Natural killer cell treated with Interleukin-12 subunit alpha and Interleukin-12 subunit beta and Interleukin-15 and Interleukin-18, amount 100 ng/mL, for 72 hours (primary cell): ENCODE data around the gene ATP13A3. TPM values are rescaled to one million over a fixed set of nuclear protein-coding genes. Genes with fewer than 3 reads are reported as not detected.
"Not testable (repeated sequence)": the region's sequence is repeated elsewhere in the genome, so short reads cannot be mapped to it uniquely, and the experiment has no call there.

ENCODE experiments used
- ATAC-seq, 2 donors: fragments of 150-1000 bp; cut with Tn5 transposase in 1 of 2; sonication (Bioruptor Pico), chemical (Tn5 transposase) in 1 of 2; 2 replicates each; pipeline ENCODE4 v1.10.0; 2021
- DNase-seq: peaks from one replicate; pipeline ENCODE4 v3.0.0; 2022; ENCODE audit warnings: low spot score
- H3K27ac Mint-ChIP-seq, 2 donors: 1 replicate in 1 of 2; 2 replicates in 1 of 2; pipeline ENCODE4 v1.8.0; 2022; ENCODE audit warnings: mixed read lengths in 2 of 2, mild to moderate bottlenecking in 1 of 2, moderate library complexity in 1 of 2
- H3K27me3 Mint-ChIP-seq, 2 donors: 1 replicate in 1 of 2; 2 replicates in 1 of 2; pipeline ENCODE4 v1.8.0; 2022; ENCODE audit warnings: mixed read lengths in 2 of 2
- H3K36me3 Mint-ChIP-seq: one replicate; pipeline ENCODE4 v1.8.0; 2022; ENCODE audit warnings: mixed read lengths
- H3K4me1 Mint-ChIP-seq, 2 donors: 1 replicate in 1 of 2; 2 replicates in 1 of 2; pipeline ENCODE4 v1.8.0; 2022; ENCODE audit warnings: low read depth in 2 of 2, mixed read lengths in 2 of 2, mild to moderate bottlenecking in 1 of 2
- H3K4me3 Mint-ChIP-seq: one replicate; pipeline ENCODE4 v1.8.0; 2022; ENCODE audit warnings: mixed read lengths
- H3K9me3 Mint-ChIP-seq: 2 replicates; pipeline ENCODE4 v1.8.0; 2022; ENCODE audit warnings: mixed read lengths
- total RNA-seq, 2 donors: library from RNA; stranded (reverse); gene quantifications; one replicate each; pipeline ENCODE4 v1.2.3, GENCODE V29; 2022

ATP13A3 gene
- total RNA-seq, 2 donors from 2014 or later, result 67.6 to 157 TPM

GRCh38 chr3:194493995-194494927 lies 7.5 kb upstream of the ATP13A3 start:
- DNase-seq, H3K27me3 Mint-ChIP-seq, H3K4me3 Mint-ChIP-seq, H3K27ac Mint-ChIP-seq, ATAC-seq, H3K9me3 Mint-ChIP-seq, H3K36me3 Mint-ChIP-seq: not testable (repeated sequence)
- peaks cover 18 to 20% of the 10 kb centered on the region in 2 donors for H3K4me1 Mint-ChIP-seq

DNA sequence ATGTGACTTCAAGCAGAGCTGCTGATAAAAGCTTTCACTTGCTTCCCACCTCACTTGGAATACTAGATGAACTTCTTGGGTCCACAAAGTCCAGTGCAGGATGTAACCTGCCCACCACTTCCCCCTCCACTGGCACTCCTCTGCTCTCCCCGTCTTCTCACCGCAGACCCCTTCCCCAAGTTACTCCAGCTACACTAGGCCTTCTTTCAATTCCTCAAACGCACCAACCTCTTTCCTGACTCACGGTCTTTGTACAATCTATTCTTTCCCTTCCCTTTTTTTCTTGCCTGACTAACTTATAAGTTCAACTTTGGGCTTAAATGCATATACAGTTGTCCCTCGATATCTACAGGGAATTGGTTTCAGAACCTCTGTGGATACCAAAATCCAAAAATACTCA lies 5.2 kb upstream of the ATP13A3 start:
- H3K36me3 Mint-ChIP-seq, result no peaks in the 10 kb centered on the region
- no peak overlapping the region for H3K27ac Mint-ChIP-seq
- H3K27me3 Mint-ChIP-seq, result no peaks in the 10 kb centered on the region
- no peak overlapping the region for H3K4me3 Mint-ChIP-seq
- DNase-seq, result no peak
- H3K4me1 Mint-ChIP-seq, result peaks cover 31 to 38% of the 10 kb centered on the region in 2 donors
- ATAC-seq, result no peak
- no peaks in the 10 kb centered on the region for H3K9me3 Mint-ChIP-seq

- Mint-ChIP-seq H3K27ac (peak overlapping the region; percentile 21 to 60), H3K4me3 (peak overlapping the region; percentile 38), H3K36me3 (no peaks in the 10 kb centered on the region), H3K9me3 (no peaks in the 10 kb centered on the region), H3K27me3 (no peaks in the 10 kb centered on the region), H3K4me1 (peaks cover 41 to 44% of the 10 kb centered on the region in 2 donors)
- ATAC-seq (no peak), DNase-seq (no peak)
These were observed 3.2 kb upstream of the ATP13A3 start for GRCh38 chr3:194489736-194490612.

- peak overlapping the region; percentile 69 for H3K4me3 Mint-ChIP-seq
- no peaks in the 10 kb centered on the region for H3K9me3 Mint-ChIP-seq
- no peaks in the 10 kb centered on the region for H3K36me3 Mint-ChIP-seq
- ATAC-seq, result no peak
- peak overlapping the region; percentile 10 to 47 for H3K27ac Mint-ChIP-seq
- DNase-seq, result no peak
- no peaks in the 10 kb centered on the region for H3K27me3 Mint-ChIP-seq
- peaks cover 41 to 49% of the 10 kb centered on the region in 2 donors for H3K4me1 Mint-ChIP-seq
These were observed 1.4 kb upstream of the ATP13A3 start for GRCh38 chr3:194488055-194488742.

GRCh38 chr3:194487289-194488054 lies 670 bp upstream of the ATP13A3 start:
- Mint-ChIP-seq H3K9me3 (no peaks in the 10 kb centered on the region), H3K4me3 (peak overlapping the region; percentile 69), H3K4me1 (peaks cover 41 to 51% of the 10 kb centered on the region in 2 donors), H3K27ac (peak overlapping the region; percentile 10 to 47), H3K27me3 (no peaks in the 10 kb centered on the region), H3K36me3 (peaks cover under 1% of the 10 kb centered on the region)
- ATAC-seq (peak; percentile 39 to 65), DNase-seq (peak; percentile 69)

- peaks cover 43 to 62% of the 10 kb centered on the region in 2 donors for H3K4me1 Mint-ChIP-seq
These were observed 792 bp downstream of the ATP13A3 start for GRCh38 chr3:194485881-194486539.

GRCh38 chr3:194485468-194485880 lies 1.3 kb downstream of the ATP13A3 start:
- H3K36me3 Mint-ChIP-seq, result peaks cover 12% of the 10 kb centered on the region
- H3K4me1 Mint-ChIP-seq, result peaks cover 42 to 60% of the 10 kb centered on the region in 2 donors
- ATAC-seq (no peak), DNase-seq (no peak)
- peak overlapping the region; percentile 69 to 91 for H3K27ac Mint-ChIP-seq
- H3K4me3 Mint-ChIP-seq, result peak overlapping the region; percentile 86
- H3K27me3 Mint-ChIP-seq, result no peaks in the 10 kb centered on the region
- no peaks in the 10 kb centered on the region for H3K9me3 Mint-ChIP-seq

More at GRCh38 chr3:194485881-194486539, 792 bp downstream of the ATP13A3 start:
- Mint-ChIP-seq H3K9me3 (no peaks in the 10 kb centered on the region), H3K36me3 (peaks cover 12% of the 10 kb centered on the region), H3K27me3 (no peaks in the 10 kb centered on the region), H3K4me3 (peak overlapping the region; percentile 86), H3K27ac (peak overlapping the region; percentile 69 to 91)
- peak; percentile 77 for DNase-seq
- peak; percentile 55 to 59 for ATAC-seq

DNA sequence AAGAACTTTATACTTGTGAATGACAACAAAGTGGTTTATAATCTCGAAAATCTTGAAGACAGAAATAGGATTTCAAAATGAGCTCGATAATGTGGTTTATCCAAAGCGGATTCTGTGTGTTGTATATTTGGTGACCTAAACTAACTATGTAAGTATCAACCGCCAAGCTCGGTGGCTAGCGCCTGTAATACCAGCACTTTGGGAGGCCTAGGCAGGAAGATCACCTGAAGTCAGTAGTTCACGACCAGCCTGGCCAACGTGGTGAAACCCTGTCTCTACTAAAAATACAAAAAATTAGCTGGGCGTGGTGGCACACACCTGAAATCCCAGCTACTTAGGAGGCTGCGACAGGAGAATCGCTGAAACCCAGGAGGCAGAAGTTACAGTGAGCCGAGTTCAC lies 2.2 kb downstream of the ATP13A3 start:
- H3K4me1 Mint-ChIP-seq, result peaks cover 34 to 52% of the 10 kb centered on the region in 2 donors
- no peaks in the 10 kb centered on the region for H3K9me3 Mint-ChIP-seq
- H3K27me3 Mint-ChIP-seq, result no peaks in the 10 kb centered on the region
- ATAC-seq, result no peak
- H3K4me3 Mint-ChIP-seq, result peak overlapping the region; percentile 86
- H3K36me3 Mint-ChIP-seq, result peaks cover 12% of the 10 kb centered on the region
- DNase-seq, result no peak
- peak overlapping the region in 1 of 2 donors; percentile 91 for H3K27ac Mint-ChIP-seq

GRCh38 chr3:194483850-194484249 lies 3.0 kb downstream of the ATP13A3 start:
- H3K4me1 Mint-ChIP-seq, result peaks cover 30 to 46% of the 10 kb centered on the region in 2 donors
- peaks cover 12% of the 10 kb centered on the region for H3K36me3 Mint-ChIP-seq
- H3K9me3 Mint-ChIP-seq, result no peaks in the 10 kb centered on the region
- no peak for DNase-seq
- H3K27me3 Mint-ChIP-seq, result no peaks in the 10 kb centered on the region
- no peak overlapping the region for H3K4me3 Mint-ChIP-seq
- ATAC-seq, result no peak
- H3K27ac Mint-ChIP-seq, result no peak overlapping the region

- not testable (repeated sequence) for H3K9me3 Mint-ChIP-seq, ATAC-seq, DNase-seq, H3K27me3 Mint-ChIP-seq, H3K4me3 Mint-ChIP-seq
- Mint-ChIP-seq H3K36me3 (peaks cover 12% of the 10 kb centered on the region), H3K4me1 (peaks cover 22 to 37% of the 10 kb centered on the region in 2 donors), H3K27ac (peak overlapping the region in 1 of 2 donors; percentile 58)
These were observed 4.0 kb downstream of the ATP13A3 start for GRCh38 chr3:194482830-194483229.

DNA sequence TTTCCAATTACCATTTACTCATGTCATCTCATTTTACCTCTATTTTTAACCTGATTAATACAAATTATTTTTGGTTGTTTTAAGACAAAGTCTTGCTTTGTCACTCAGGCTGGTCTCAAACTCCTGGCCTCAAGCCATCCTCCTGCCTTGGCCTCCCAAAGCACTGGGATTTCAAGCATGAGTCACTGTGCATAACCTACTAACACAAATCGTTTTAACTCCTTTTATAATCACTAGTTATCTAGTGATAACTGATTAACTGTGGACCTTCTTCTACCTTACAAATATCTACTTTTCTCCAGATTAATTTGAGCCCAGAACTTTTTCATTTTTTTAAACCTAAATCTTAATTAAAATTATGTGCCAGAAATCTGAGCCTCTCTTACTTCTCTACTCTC lies 4.6 kb downstream of the ATP13A3 start:
- H3K27ac Mint-ChIP-seq, result peak overlapping the region in 1 of 2 donors; percentile 58

GRCh38 chr3:194481525-194482195 lies 5.1 kb downstream of the ATP13A3 start:
- no peaks in the 10 kb centered on the region for H3K27me3 Mint-ChIP-seq
- DNase-seq (no peak), ATAC-seq (no peak)
- peaks cover 12% of the 10 kb centered on the region for H3K36me3 Mint-ChIP-seq
- peaks cover 16 to 28% of the 10 kb centered on the region in 2 donors for H3K4me1 Mint-ChIP-seq
- H3K9me3 Mint-ChIP-seq, result no peaks in the 10 kb centered on the region
- no peak overlapping the region for H3K4me3 Mint-ChIP-seq
- peak overlapping the region; percentile 4 to 58 for H3K27ac Mint-ChIP-seq

More for the DNA sequence above, 4.6 kb downstream of the ATP13A3 start:
- peaks cover 16 to 31% of the 10 kb centered on the region in 2 donors for H3K4me1 Mint-ChIP-seq
- no peaks in the 10 kb centered on the region for H3K9me3 Mint-ChIP-seq
- H3K36me3 Mint-ChIP-seq, result peaks cover 12% of the 10 kb centered on the region
- no peaks in the 10 kb centered on the region for H3K27me3 Mint-ChIP-seq
- ATAC-seq (no peak), DNase-seq (no peak)
- no peak overlapping the region for H3K4me3 Mint-ChIP-seq
